H9 (cell line): Measurements from ENCODE around the gene DEFB132. TPM values are rescaled to one million over a fixed set of nuclear protein-coding genes. Genes with fewer than 3 reads are reported as not detected.

ENCODE experiments used
- DNase-seq: peaks from one replicate; pipeline ENCODE4 v3.0.0-alpha.2; 2017
- H2AFZ ChIP-seq: one replicate; pipeline ENCODE4 v1.6.1; 2013; ENCODE audit warnings: mild to moderate bottlenecking, low read length, control low read depth, moderate library complexity
- H2AK5ac ChIP-seq: 2 replicates; pipeline ENCODE4 v1.6.1; 2013; ENCODE audit warnings: low read length, control low read depth, mixed read lengths; ENCODE audit not compliant: insufficient read length
- H2BK120ac ChIP-seq: one replicate; pipeline ENCODE4 v1.6.1; 2013; ENCODE audit warnings: low read depth, mild to moderate bottlenecking, low read length, control low read depth, inconsistent platforms; ENCODE audit not compliant: poor library complexity, severe bottlenecking
- H2BK12ac ChIP-seq: 2 replicates; pipeline ENCODE4 v1.6.1; 2013; ENCODE audit warnings: low read length, control low read depth, mixed read lengths, low read depth; ENCODE audit not compliant: insufficient read length
- H2BK15ac ChIP-seq: 2 replicates; pipeline ENCODE4 v1.6.1; 2013; ENCODE audit warnings: low read depth, low read length, control low read depth
- H2BK20ac ChIP-seq: one replicate; pipeline ENCODE4 v1.6.1; 2013; ENCODE audit warnings: low read depth, mild to moderate bottlenecking, low read length, control low read depth, inconsistent platforms; ENCODE audit not compliant: poor library complexity, severe bottlenecking
- H2BK5ac ChIP-seq: 2 replicates; pipeline ENCODE4 v1.6.1; 2013; ENCODE audit warnings: low read length, control low read depth, mixed read lengths; ENCODE audit not compliant: insufficient read length
- H3K14ac ChIP-seq: 2 replicates; pipeline ENCODE4 v1.6.1; 2013; ENCODE audit warnings: low read length, control low read depth; ENCODE audit not compliant: insufficient read depth
- H3K18ac ChIP-seq: 2 replicates; pipeline ENCODE4 v1.6.1; 2013; ENCODE audit warnings: low read depth, mild to moderate bottlenecking, mixed read lengths, low read length, control low read depth; ENCODE audit not compliant: insufficient read length
- H3K23ac ChIP-seq: 2 replicates; pipeline ENCODE4 v1.6.1; 2013; ENCODE audit warnings: low read length, control low read depth, mixed read lengths, low read depth; ENCODE audit not compliant: insufficient read length
- H3K23me2 ChIP-seq: 2 replicates; pipeline ENCODE4 v1.6.1; 2013; ENCODE audit warnings: low read depth, mild to moderate bottlenecking, mixed read lengths, low read length, control low read depth; ENCODE audit not compliant: insufficient read length, poor library complexity, severe bottlenecking
- H3K27ac ChIP-seq: 2 replicates; pipeline ENCODE4 v1.5.1; 2013; ENCODE audit warnings: low read length, control low read depth, mixed read lengths, low read depth; ENCODE audit not compliant: insufficient read length
- H3K27me3 ChIP-seq: 2 replicates; pipeline ENCODE4 v1.6.1; 2013; ENCODE audit warnings: low read length, control low read depth, inconsistent platforms; ENCODE audit not compliant: insufficient read depth
- H3K4ac ChIP-seq: 2 replicates; pipeline ENCODE4 v1.6.1; 2013; ENCODE audit warnings: low read depth, mild to moderate bottlenecking, control low read depth, inconsistent platforms, low read length, moderate library complexity
- H3K4me1 ChIP-seq: 2 replicates; pipeline ENCODE4 v1.6.1; 2013; ENCODE audit warnings: low read length, control low read depth, inconsistent platforms; ENCODE audit not compliant: insufficient read depth
- H3K4me2 ChIP-seq: 2 replicates; pipeline ENCODE4 v1.6.1; 2013; ENCODE audit warnings: low read length, control low read depth, mixed read lengths; ENCODE audit not compliant: insufficient read length, insufficient read depth
- H3K56ac ChIP-seq: 2 replicates; pipeline ENCODE4 v1.6.1; 2013; ENCODE audit warnings: low read depth, mild to moderate bottlenecking, mixed read lengths, low read length, control low read depth; ENCODE audit not compliant: insufficient read length
- H3K79me1 ChIP-seq: 2 replicates; pipeline ENCODE4 v1.6.1; 2013; ENCODE audit warnings: low read depth, mild to moderate bottlenecking, moderate library complexity, low read length, control low read depth, inconsistent platforms; ENCODE audit not compliant: insufficient read depth, poor library complexity, severe bottlenecking
- H3K79me2 ChIP-seq: 2 replicates; pipeline ENCODE4 v1.6.1; 2013; ENCODE audit warnings: low read length, control low read depth, inconsistent platforms; ENCODE audit not compliant: insufficient read depth
- H3K9ac ChIP-seq: 2 replicates; pipeline ENCODE4 v1.6.1; 2013; ENCODE audit warnings: low read length, control low read depth, mixed read lengths; ENCODE audit not compliant: insufficient read length; ENCODE audit errors: extremely low read depth
- H3K9me3 ChIP-seq: one replicate; pipeline ENCODE4 v1.6.1; 2013; ENCODE audit warnings: low read depth, low read length, inconsistent platforms; ENCODE audit not compliant: control insufficient read depth
- H3T11ph ChIP-seq: one replicate; pipeline ENCODE4 v1.6.1; 2013; ENCODE audit warnings: mild to moderate bottlenecking, low read length, control low read depth, inconsistent platforms
- H4K20me1 ChIP-seq: one replicate; pipeline ENCODE4 v1.6.1; 2013; ENCODE audit not compliant: control insufficient read depth, insufficient read length, insufficient read depth
- H4K5ac ChIP-seq: 2 replicates; pipeline ENCODE4 v1.6.1; 2013; ENCODE audit warnings: low read depth, mild to moderate bottlenecking, mixed read lengths, low read length, control low read depth; ENCODE audit not compliant: insufficient read length
- H4K8ac ChIP-seq: replicated peaks from 2 replicates; pipeline ENCODE4 v1.6.1; 2013; ENCODE audit warnings: low read length, control low read depth, mixed read lengths, low read depth; ENCODE audit not compliant: insufficient read length
- H4K91ac ChIP-seq: 2 replicates; pipeline ENCODE4 v1.6.1; 2013; ENCODE audit warnings: low read depth, mild to moderate bottlenecking, moderate library complexity, mixed read lengths, low read length, control low read depth; ENCODE audit not compliant: insufficient read length
- H3K27ac Mint-ChIP-seq, 3 experiments: 2 replicates in 2 of 3; 3 replicates in 1 of 3; pipeline ENCODE4 v1.8.0; 2020 to 2021; ENCODE audit warnings: mixed read lengths in 3 of 3, mild to moderate bottlenecking in 1 of 3, moderate library complexity in 1 of 3
- H3K27me3 Mint-ChIP-seq: 2 replicates; pipeline ENCODE4 v1.8.0; 2021; ENCODE audit warnings: low read depth, mild to moderate bottlenecking, moderate library complexity, mixed read lengths
- H3K36me3 Mint-ChIP-seq, 3 experiments: 2 replicates in 2 of 3; 3 replicates in 1 of 3; pipeline ENCODE4 v1.8.0; 2020 to 2021; ENCODE audit warnings: low read depth in 3 of 3, mixed read lengths in 3 of 3; ENCODE audit not compliant: insufficient read depth in 1 of 3
- H3K4me1 Mint-ChIP-seq, 2 experiments: 2 replicates each; pipeline ENCODE4 v1.8.0; 2020; ENCODE audit warnings: mixed read lengths in 2 of 2
- H3K4me3 Mint-ChIP-seq, 2 experiments: 2 replicates in 1 of 2; 3 replicates in 1 of 2; pipeline ENCODE4 v1.8.0; 2020 to 2021; ENCODE audit warnings: mild to moderate bottlenecking in 2 of 2, mixed read lengths in 2 of 2, moderate library complexity in 1 of 2
- H3K9me3 Mint-ChIP-seq, 2 experiments: 2 replicates in 1 of 2; 3 replicates in 1 of 2; pipeline ENCODE4 v1.8.0; 2020; ENCODE audit warnings: mild to moderate bottlenecking in 2 of 2, mixed read lengths in 2 of 2, moderate library complexity in 1 of 2
- WGBS: extraction: QIAGEN DNeasy Blood & Tissue Kit; methylation state at CpG from one replicate; pipeline ENCODE4 v1.1.7; 2013; ENCODE audit warnings: missing lambda C conversion rate, low lambda C conversion rate, mixed read lengths; ENCODE audit not compliant: insufficient read length; ENCODE audit errors: extremely low coverage; 5-methylcytosine and 5-hydroxymethylcytosine counted together
- total RNA-seq: library from RNA; stranded (reverse); gene quantifications from 2 replicates; pipeline ENCODE4 v1.2.1, GENCODE V29; 2021
- TF ChIP-seq, protein P1 (sequence below): fragments of 200-600 bp; sonication (generic); conservative IDR thresholded peaks from 3 replicates; pipeline ENCODE4 v1.8.0; 2021; ENCODE audit warnings: antibody characterized with exemption, mild to moderate bottlenecking

Gene DEFB132
- total RNA-seq, 1 experiment from 2014 or later, result not detected

DNA sequence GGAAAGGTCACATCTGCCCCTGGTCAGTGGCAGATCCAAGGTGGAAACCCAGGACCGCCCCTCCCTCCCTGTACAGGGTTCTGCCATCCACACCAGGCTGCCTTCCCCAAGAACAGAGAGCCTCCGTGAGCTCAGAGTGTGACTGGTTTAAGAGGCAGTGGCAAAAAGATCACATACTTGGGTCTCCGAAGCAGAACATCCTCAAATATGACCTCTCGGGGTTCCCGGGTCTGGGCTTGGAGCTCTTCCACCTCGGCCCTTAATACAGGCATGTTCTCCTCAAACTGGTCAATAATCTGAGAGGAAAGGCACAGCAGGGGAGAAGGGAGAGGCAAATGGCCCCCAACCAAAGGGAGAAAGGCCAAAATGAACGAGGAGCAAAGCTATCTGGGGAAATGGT is 18.3 kb downstream of the DEFB132 start:
- no CpG with 5 or more reads among the region's 7 CpGs for WGBS

More for the DNA sequence above, 18.3 kb downstream of the DEFB132 start:
- no peak overlapping the region for H3K27ac Mint-ChIP-seq
- H3K23me2 ChIP-seq, result no peaks in the 10 kb centered on the region
- H3T11ph ChIP-seq, result no peak overlapping the region
- no peak overlapping the region for H4K8ac ChIP-seq
- TF ChIP-seq, protein P1, sequence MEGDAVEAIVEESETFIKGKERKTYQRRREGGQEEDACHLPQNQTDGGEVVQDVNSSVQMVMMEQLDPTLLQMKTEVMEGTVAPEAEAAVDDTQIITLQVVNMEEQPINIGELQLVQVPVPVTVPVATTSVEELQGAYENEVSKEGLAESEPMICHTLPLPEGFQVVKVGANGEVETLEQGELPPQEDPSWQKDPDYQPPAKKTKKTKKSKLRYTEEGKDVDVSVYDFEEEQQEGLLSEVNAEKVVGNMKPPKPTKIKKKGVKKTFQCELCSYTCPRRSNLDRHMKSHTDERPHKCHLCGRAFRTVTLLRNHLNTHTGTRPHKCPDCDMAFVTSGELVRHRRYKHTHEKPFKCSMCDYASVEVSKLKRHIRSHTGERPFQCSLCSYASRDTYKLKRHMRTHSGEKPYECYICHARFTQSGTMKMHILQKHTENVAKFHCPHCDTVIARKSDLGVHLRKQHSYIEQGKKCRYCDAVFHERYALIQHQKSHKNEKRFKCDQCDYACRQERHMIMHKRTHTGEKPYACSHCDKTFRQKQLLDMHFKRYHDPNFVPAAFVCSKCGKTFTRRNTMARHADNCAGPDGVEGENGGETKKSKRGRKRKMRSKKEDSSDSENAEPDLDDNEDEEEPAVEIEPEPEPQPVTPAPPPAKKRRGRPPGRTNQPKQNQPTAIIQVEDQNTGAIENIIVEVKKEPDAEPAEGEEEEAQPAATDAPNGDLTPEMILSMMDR, result no peak
- H3K18ac ChIP-seq, result no peak overlapping the region
- no peaks in the 10 kb centered on the region for H3K79me2 ChIP-seq
- H3K4me3 Mint-ChIP-seq, result no peak overlapping the region
- no peak for DNase-seq
- no peak overlapping the region for H2BK12ac ChIP-seq
- H4K91ac ChIP-seq, result no peak overlapping the region
- H3K9me3 Mint-ChIP-seq, result peaks cover 2 to 6% of the 10 kb centered on the region in 2 experiments; a peak in 3 of 5 replicates
- no peaks in the 10 kb centered on the region for H3K27me3 ChIP-seq
- no peaks in the 10 kb centered on the region for H3K79me1 ChIP-seq
- no peak overlapping the region for H2BK15ac ChIP-seq
- H3K56ac ChIP-seq, result no peak overlapping the region
- H3K4me1 Mint-ChIP-seq, result peaks cover 5 to 7% of the 10 kb centered on the region in 2 experiments
- no peak overlapping the region for H2BK5ac ChIP-seq
- no peak overlapping the region for H2AK5ac ChIP-seq
- peaks cover 33 to 52% (median 38%) of the 10 kb centered on the region in 3 experiments for H3K36me3 Mint-ChIP-seq
- H2BK120ac ChIP-seq, result no peak overlapping the region
- H2AFZ ChIP-seq, result no peak overlapping the region
- H4K5ac ChIP-seq, result no peak overlapping the region
- H3K4me1 ChIP-seq, result 0 out of 2 replicates have a peak, but pooled peaks cover 4% of the 10 kb centered on the region
- no peak overlapping the region for H3K9ac ChIP-seq
- H4K20me1 ChIP-seq, result no peaks in the 10 kb centered on the region
- H3K14ac ChIP-seq, result no peak overlapping the region
- no peak overlapping the region for H3K4ac ChIP-seq
- H3K27ac ChIP-seq, result no peak overlapping the region
- no peak overlapping the region for H3K23ac ChIP-seq
- no peaks in the 10 kb centered on the region; the same call in 1 of the 2 replicates for H3K27me3 Mint-ChIP-seq
- no peak overlapping the region for H3K4me2 ChIP-seq
- no peaks in the 10 kb centered on the region for H3K9me3 ChIP-seq
- no peak overlapping the region for H2BK20ac ChIP-seq
